H1 (cell line): Measurements from ENCODE around the gene TC2N. TPM values are rescaled to one million over a fixed set of nuclear protein-coding genes. Genes with fewer than 3 reads are reported as not detected.

ENCODE experiments used
- CTCF ChIA-PET: fragments of 300-600 bp; sonication (Branson Sonifier 250); formaldehyde crosslinking; loops from one replicate; lab custom pipeline; 2021; ENCODE audit not compliant: partially characterized antibody; lab: Charles Lee
- POLR2A ChIA-PET: fragments of 300-600 bp; sonication (Branson Sonifier 250); formaldehyde crosslinking; loops from one replicate; lab custom pipeline; 2021; ENCODE audit warnings: inconsistent platforms; ENCODE audit not compliant: partially characterized antibody; lab: Charles Lee
- DNase-seq, 2 experiments: peaks; one replicate each; pipeline versions ENCODE4 v3.0.0 to v3.0.0-alpha.2; 2010 to 2022; ENCODE audit warnings: low spot score in 2 of 2, low read depth in 1 of 2, mixed read lengths in 1 of 2
- FAIRE-seq: peaks from 2 replicates; lab custom pipeline; 2011; peaks lifted over from hg19 to GRCh38; lab: Jason Lieb, UNC
- H2AFZ ChIP-seq: 2 replicates; pipeline ENCODE4 v1.8.1; 2012; ENCODE audit warnings: low read length, inconsistent platforms
- H2AK5ac ChIP-seq: 2 replicates; pipeline ENCODE4 v1.6.1; 2013; ENCODE audit warnings: low read depth, low read length
- H2BK120ac ChIP-seq: replicated peaks from 2 replicates; pipeline ENCODE3; 2013; ENCODE audit warnings: low read depth, low read length, inconsistent platforms
- H2BK12ac ChIP-seq: 2 replicates; pipeline ENCODE4 v1.6.1; 2013; ENCODE audit warnings: low read depth, low read length
- H2BK15ac ChIP-seq: 2 replicates; pipeline ENCODE4 v1.6.1; 2013; ENCODE audit warnings: low read length
- H2BK20ac ChIP-seq: 2 replicates; pipeline ENCODE4 v1.6.1; 2013; ENCODE audit warnings: low read length
- H2BK5ac ChIP-seq: 2 replicates; pipeline ENCODE4 v1.6.1; 2013; ENCODE audit warnings: low read depth, low read length
- H3K14ac ChIP-seq: 2 replicates; pipeline ENCODE4 v1.6.1; 2013; ENCODE audit warnings: inconsistent platforms; ENCODE audit not compliant: insufficient read length
- H3K18ac ChIP-seq: 2 replicates; pipeline ENCODE4 v1.6.1; 2013; ENCODE audit warnings: low read length; ENCODE audit errors: extremely low read depth
- H3K23ac ChIP-seq: 2 replicates; pipeline ENCODE4 v1.6.1; 2013; ENCODE audit warnings: inconsistent platforms; ENCODE audit not compliant: insufficient read length
- H3K23me2 ChIP-seq: 2 replicates; pipeline ENCODE4 v1.6.1; 2013; ENCODE audit warnings: low read depth, low read length
- H3K27ac ChIP-seq: 2 replicates; pipeline ENCODE4 v1.6.1; 2011; ENCODE audit warnings: low read depth, low read length, inconsistent platforms
- H3K27me3 ChIP-seq, 4 experiments: replicated peaks in 1 of 4; 1 replicate in 1 of 4; 2 replicates in 3 of 4; pipeline versions ENCODE4 v1.6.1 to v1.8.1; 2011 to 2013; ENCODE audit warnings: low read length in 3 of 4, mild to moderate bottlenecking in 3 of 4, inconsistent platforms in 2 of 4, mixed read lengths in 2 of 4, moderate library complexity in 1 of 4; ENCODE audit not compliant: control insufficient read depth in 3 of 4, insufficient read depth in 3 of 4; ENCODE audit errors: extremely low read depth in 1 of 4
- H3K36me3 ChIP-seq, 4 experiments: 2 replicates each; pipeline versions ENCODE4 v1.6.1 to v1.8.1; 2011 to 2013; ENCODE audit warnings: mild to moderate bottlenecking in 4 of 4, low read length in 3 of 4, moderate library complexity in 2 of 4, control low read depth in 1 of 4, inconsistent platforms in 1 of 4; ENCODE audit not compliant: insufficient read depth in 4 of 4, control insufficient read depth in 2 of 4
- H3K4ac ChIP-seq: replicated peaks from 2 replicates; pipeline ENCODE3; 2013; ENCODE audit warnings: low read length, low read depth, mixed read lengths, inconsistent platforms; ENCODE audit not compliant: insufficient read length
- H3K4me1 ChIP-seq, 4 experiments: replicated peaks in 1 of 4; 1 replicate in 1 of 4; 2 replicates in 3 of 4; pipeline versions ENCODE4 v1.6.1 to v1.8.1; 2011 to 2013; ENCODE audit warnings: low read length in 3 of 4, inconsistent platforms in 2 of 4, mixed read lengths in 1 of 4; ENCODE audit not compliant: insufficient read depth in 4 of 4, control insufficient read depth in 3 of 4
- H3K4me2 ChIP-seq, 2 experiments: 2 replicates each; pipeline versions ENCODE4 v1.6.1 to v1.8.1; 2011 to 2013; ENCODE audit warnings: low read depth in 2 of 2, low read length in 2 of 2, control low read depth in 1 of 2, inconsistent platforms in 1 of 2, mild to moderate bottlenecking in 1 of 2; ENCODE audit not compliant: insufficient read depth in 1 of 2
- H3K4me3 ChIP-seq, 4 experiments: fragments of 200-600, 300-600 bp in 1 of 4; sonication (generic), shearing (Covaris generic), sonication (Bioruptor Twin) in 1 of 4; 2 replicates each; pipeline versions ENCODE4 v1.5.1 to v1.8.1; 2011 to 2016; ENCODE audit warnings: low read length in 4 of 4, low read depth in 3 of 4, control low read depth in 2 of 4, inconsistent platforms in 2 of 4, mild to moderate bottlenecking in 2 of 4, mixed read lengths in 1 of 4, moderate library complexity in 1 of 4; ENCODE audit not compliant: insufficient read depth in 2 of 4; ENCODE audit errors: extremely low read depth in 1 of 4
- H3K56ac ChIP-seq: replicated peaks from 2 replicates; pipeline ENCODE3; 2013; ENCODE audit warnings: low read depth, mild to moderate bottlenecking, mixed read lengths, low read length, inconsistent platforms; ENCODE audit not compliant: insufficient read length
- H3K79me1 ChIP-seq: 2 replicates; pipeline ENCODE4 v1.6.1; 2013; ENCODE audit warnings: low read depth, low read length, control low read depth
- H3K79me2 ChIP-seq, 2 experiments: 2 replicates each; pipeline versions ENCODE4 v1.6.1 to v1.8.1; 2012 to 2013; ENCODE audit warnings: low read length in 2 of 2, mild to moderate bottlenecking in 2 of 2, inconsistent platforms in 1 of 2; ENCODE audit not compliant: insufficient read depth in 2 of 2, control insufficient read depth in 1 of 2
- H3K9ac ChIP-seq, 4 experiments: replicated peaks in 1 of 4; 1 replicate in 1 of 4; 2 replicates in 3 of 4; pipeline versions ENCODE4 v1.6.1 to v1.8.1; 2011 to 2013; ENCODE audit warnings: low read depth in 3 of 4, low read length in 3 of 4, control low read depth in 2 of 4, mild to moderate bottlenecking in 2 of 4, moderate library complexity in 2 of 4, inconsistent platforms in 1 of 4; ENCODE audit errors: extremely low read depth in 1 of 4
- H3K9me3 ChIP-seq, 2 experiments: 2 replicates each; pipeline versions ENCODE4 v1.6.1 to v1.8.1; 2012 to 2013; ENCODE audit warnings: mild to moderate bottlenecking in 2 of 2, moderate library complexity in 2 of 2, control low read depth in 1 of 2, inconsistent platforms in 1 of 2, low read depth in 1 of 2, low read length in 1 of 2, mixed read lengths in 1 of 2; ENCODE audit not compliant: insufficient read depth in 2 of 2
- H4K20me1 ChIP-seq, 2 experiments: replicated peaks in 1 of 2; 2 replicates each; pipeline versions ENCODE3 to v1.8.1; 2011 to 2013; ENCODE audit warnings: inconsistent platforms in 2 of 2, low read length in 2 of 2, mild to moderate bottlenecking in 1 of 2; ENCODE audit not compliant: insufficient read depth in 2 of 2, control insufficient read depth in 1 of 2
- H4K5ac ChIP-seq: 2 replicates; pipeline ENCODE4 v1.6.1; 2013; ENCODE audit warnings: low read length, low read depth, mixed read lengths, inconsistent platforms; ENCODE audit not compliant: insufficient read length
- H4K8ac ChIP-seq: 2 replicates; pipeline ENCODE4 v1.8.0; 2013; ENCODE audit warnings: mild to moderate bottlenecking, moderate library complexity, low read length, inconsistent platforms; ENCODE audit not compliant: insufficient read depth; ENCODE audit errors: extremely low read depth
- H4K91ac ChIP-seq: replicated peaks from 2 replicates; pipeline ENCODE3; 2013; ENCODE audit warnings: low read length, mixed read lengths, inconsistent platforms; ENCODE audit not compliant: insufficient read length
- BRCA1 ChIP-seq: IDR thresholded peaks from 2 replicates; pipeline ENCODE4 v1.6.1; 2012; ENCODE audit warnings: low read depth, low read length, improper control_type of control experiment
- CHD1 ChIP-seq: IDR thresholded peaks from 2 replicates; pipeline ENCODE4 v1.6.1; 2012; ENCODE audit warnings: low read depth, low read length, improper control_type of control experiment
- POLR2A ChIP-seq, 2 experiments: IDR thresholded peaks; 1 replicate in 1 of 2; 2 replicates in 1 of 2; pipeline ENCODE4 v1.6.1; 2011; ENCODE audit warnings: low read depth in 2 of 2, low read length in 2 of 2, mild to moderate bottlenecking in 2 of 2; ENCODE audit errors: control extremely low read depth in 1 of 2
- SIN3A ChIP-seq, 2 experiments: IDR thresholded peaks in 1 of 2; conservative IDR thresholded peaks in 1 of 2; 2 replicates each; pipeline ENCODE4 v1.6.1; 2011 to 2012; ENCODE audit warnings: low read length in 2 of 2, improper control_type of control experiment in 1 of 2, low read depth in 1 of 2, mild to moderate bottlenecking in 1 of 2
- WGBS, 2 experiments: shearing (Covaris generic) in 1 of 2; methylation state at CpG; one replicate each; pipeline versions ENCODE4 v1.1.6 to v1.1.7; 2013 to 2015; ENCODE audit warnings: low lambda C conversion rate in 2 of 2, mixed read lengths in 2 of 2, inconsistent platforms in 1 of 2, low coverage in 1 of 2, missing lambda C conversion rate in 1 of 2; ENCODE audit not compliant: insufficient replicate concordance in 2 of 2, insufficient coverage in 1 of 2, insufficient read length in 1 of 2; ENCODE audit errors: extremely low coverage in 1 of 2, missing lambda C conversion rate in 1 of 2; 5-methylcytosine and 5-hydroxymethylcytosine counted together
- polyA plus RNA-seq, 7 experiments: library from polyadenylated mRNA; depleted of rRNA in 3 of 7; stranded (reverse) in 5 of 7; unstranded in 2 of 7; fragments of >200 nt in 5 of 7; fragments of 200-250 nt in 2 of 7; gene quantifications; 1 replicate in 5 of 7; 2 replicates in 1 of 7; 4 replicates in 1 of 7; pipeline versions ENCODE4 v1.2.1 to v1.2.3, GENCODE V29; 2011 to 2013; ENCODE audit warnings: missing spikeins in 2 of 7, mixed read lengths in 2 of 7
- total RNA-seq: library from RNA; stranded (reverse); fragmentation: NEBNext Ultra II Directional; extraction: Animal tissue kit (Norgen Biotek cat#: 25700); gene quantifications from 2 replicates; pipeline ENCODE4 v1.2.1, GENCODE V29; 2021

TC2N gene
- total and polyA plus RNA-seq, 2 of the 8 experiments (the other 6 are each of a cell fraction or from before 2014, with no cell fraction given), result 9.7 to 36.2 TPM

DNA sequence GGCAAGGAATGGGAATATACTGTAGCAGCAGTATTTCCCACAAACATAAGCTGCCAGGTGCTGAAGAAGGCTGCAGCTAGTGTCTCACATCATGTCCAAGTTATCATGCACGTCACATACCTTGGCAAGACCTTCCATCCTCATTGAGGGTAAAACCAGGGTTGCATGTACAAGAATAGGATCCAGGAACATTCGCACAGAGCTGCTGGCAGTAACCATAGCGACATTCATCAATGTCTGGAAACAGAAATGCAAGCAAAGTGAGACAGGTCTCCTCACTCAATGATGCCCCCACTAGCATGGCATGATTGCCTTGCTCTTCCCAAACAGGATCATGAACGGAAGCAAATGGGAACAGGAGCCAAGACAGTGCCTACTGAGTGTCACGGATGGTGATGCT lies 23.8 kb upstream of the TC2N start:
- Histone ChIP-seq H3K79me1 (no peaks in the 10 kb centered on the region), H3K4me2 (no peak overlapping the region), H4K5ac (no peak overlapping the region), H3K23ac (no peak overlapping the region), H3K36me3 (no peaks in the 10 kb centered on the region), H2BK120ac (no peak overlapping the region), H3K79me2 (no peaks in the 10 kb centered on the region), H4K20me1 (no peaks in the 10 kb centered on the region), H2AFZ (no peak overlapping the region), H3K23me2 (no peaks in the 10 kb centered on the region), H4K91ac (no peak overlapping the region), H3K9ac (no peak overlapping the region), H2BK5ac (no peak overlapping the region), H3K9me3 (no peaks in the 10 kb centered on the region), H3K4me1 (no peaks in the 10 kb centered on the region), H2AK5ac (no peak overlapping the region), H3K14ac (no peak overlapping the region), H3K18ac (no peak overlapping the region), H3K4me3 (no peak overlapping the region), H4K8ac (no peak overlapping the region; the same call in 1 of the 2 replicates), H2BK20ac (no peak overlapping the region), H2BK12ac (no peak overlapping the region), H3K4ac (no peak overlapping the region), H3K27ac (no peak overlapping the region), H3K27me3 (no peaks in the 10 kb centered on the region), H3K56ac (no peak overlapping the region), H2BK15ac (no peak overlapping the region)
- DNase-seq (no peak), FAIRE-seq (no peak)
- TF ChIP-seq SIN3A (conservative IDR thresholded peaks at IDR 0.05 in 1 of 2, IDR thresholded peaks at IDR 0.05 in 1 of 2; ENCODE audit: low read depth in 1 of 2, low read length in 2 of 2) (no peak), POLR2A (IDR thresholded peaks at IDR 0.05; ENCODE audit: control extremely low read depth in 1 of 2, low read depth in 2 of 2, low read length in 2 of 2) (no peak), BRCA1 (no peak), CHD1 (no peak)
- CTCF ChIA-PET, result interaction anchor here (1.0 to 3.3 kb wide), 12 partner anchors 10 to 253 kb away, joined by 3 to 13 read pairs (median 6); no protein-coding TSS in a partner anchor
- 88% methylated on average over 5 of the region's 5 CpGs; no CpG with 5 or more reads in 1 of the 2 experiments for WGBS, 2 experiments
- POLR2A ChIA-PET, result no interaction called here
